Measurements from ENCODE around the gene SLC22A31. TPM values are rescaled to one million over a fixed set of nuclear protein-coding genes. Genes with fewer than 3 reads are reported as not detected.
"Not testable (repeated sequence)": the region's sequence is repeated elsewhere in the genome, so short reads cannot be mapped to it uniquely, and the experiment has no call there.

SLC22A31 gene
- total RNA-seq, 4 donors from 2014 or later, result 0.54 TPM; not detected in 3

- 63 to 86% methylated on average over 5 to 10 of the region's 14 CpGs for WGBS, 2 donors
- Histone ChIP-seq H3K9me3 (no peaks in the 10 kb centered on the region), H3K27ac (no peak overlapping the region), H3K36me3 (no peaks in the 10 kb centered on the region), H3K4me1 (peaks cover 11 to 20% of the 10 kb centered on the region in 2 donors), H3K4me3 (replicated peaks in 1 of 3) (no peak overlapping the region), H3K27me3 (no peaks in the 10 kb centered on the region)
- DNase-seq, result no peak
- no peak for TF ChIP-seq POLR2A (IDR thresholded peaks at IDR 0.05)
- TF ChIP-seq, protein P1, sequence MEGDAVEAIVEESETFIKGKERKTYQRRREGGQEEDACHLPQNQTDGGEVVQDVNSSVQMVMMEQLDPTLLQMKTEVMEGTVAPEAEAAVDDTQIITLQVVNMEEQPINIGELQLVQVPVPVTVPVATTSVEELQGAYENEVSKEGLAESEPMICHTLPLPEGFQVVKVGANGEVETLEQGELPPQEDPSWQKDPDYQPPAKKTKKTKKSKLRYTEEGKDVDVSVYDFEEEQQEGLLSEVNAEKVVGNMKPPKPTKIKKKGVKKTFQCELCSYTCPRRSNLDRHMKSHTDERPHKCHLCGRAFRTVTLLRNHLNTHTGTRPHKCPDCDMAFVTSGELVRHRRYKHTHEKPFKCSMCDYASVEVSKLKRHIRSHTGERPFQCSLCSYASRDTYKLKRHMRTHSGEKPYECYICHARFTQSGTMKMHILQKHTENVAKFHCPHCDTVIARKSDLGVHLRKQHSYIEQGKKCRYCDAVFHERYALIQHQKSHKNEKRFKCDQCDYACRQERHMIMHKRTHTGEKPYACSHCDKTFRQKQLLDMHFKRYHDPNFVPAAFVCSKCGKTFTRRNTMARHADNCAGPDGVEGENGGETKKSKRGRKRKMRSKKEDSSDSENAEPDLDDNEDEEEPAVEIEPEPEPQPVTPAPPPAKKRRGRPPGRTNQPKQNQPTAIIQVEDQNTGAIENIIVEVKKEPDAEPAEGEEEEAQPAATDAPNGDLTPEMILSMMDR (IDR thresholded peaks at IDR 0.05), result no peak
- intact Hi-C loops (cut with DNase I), result loop anchor here (5.0 to 10.0 kb wide), 3 partner anchors 225 to 432 kb away; no protein-coding TSS in a partner anchor
Measured at GRCh38 chr16:89169778-89170177, 30.6 kb downstream of the SLC22A31 start.

DNA sequence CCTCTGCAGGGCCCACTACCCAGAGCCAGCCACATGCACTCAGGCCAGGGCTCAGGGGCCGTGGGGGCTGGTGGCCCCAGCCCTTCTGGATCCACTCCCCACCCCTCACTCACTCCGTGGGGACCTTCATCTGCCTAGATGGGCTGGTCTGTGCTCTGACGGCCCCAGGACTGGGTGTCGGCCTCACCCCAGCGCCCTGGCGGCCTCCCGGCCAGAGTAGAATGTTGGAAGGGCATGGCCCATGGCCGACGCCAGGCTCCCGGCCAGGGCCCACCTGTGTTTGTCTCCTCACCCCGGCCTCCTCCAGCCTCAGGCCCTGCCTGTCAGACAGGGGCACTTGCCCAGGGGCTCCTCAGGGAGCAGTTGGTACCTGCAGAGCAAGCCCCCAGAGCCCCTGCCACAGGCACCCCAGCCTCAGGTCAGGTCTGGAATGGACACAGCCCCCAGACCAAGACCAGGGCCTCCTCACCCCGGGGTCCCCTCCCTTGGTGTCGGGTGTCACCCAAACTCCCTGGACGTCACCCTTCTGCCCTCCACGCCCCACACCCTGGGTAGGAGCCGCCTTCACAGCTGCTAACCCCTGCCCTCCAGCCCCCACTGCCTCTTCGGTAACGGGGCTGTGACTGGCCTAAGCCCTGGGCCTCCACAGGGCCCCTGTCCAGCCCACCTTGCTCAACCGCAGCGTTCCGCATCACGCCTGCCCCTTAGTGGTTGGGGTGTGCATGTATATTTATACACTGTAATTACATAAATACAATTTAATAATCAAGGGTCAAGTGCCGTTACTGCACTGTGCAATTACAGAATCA lies 31.8 kb downstream of the SLC22A31 start:
- DNase-seq, result no peak
- no peak overlapping the region for H3K4me3 ChIP-seq (replicated peaks in 1 of 3)
- no peaks in the 10 kb centered on the region for H3K9me3 ChIP-seq
- TF ChIP-seq, protein P1 (IDR thresholded peaks at IDR 0.05), result no peak
- TF ChIP-seq POLR2A (IDR thresholded peaks at IDR 0.05), result no peak
- H3K4me1 ChIP-seq, result peaks cover 11 to 20% of the 10 kb centered on the region in 2 donors
- H3K27ac ChIP-seq, result no peak overlapping the region
- intact Hi-C loops (cut with DNase I), result loop anchor here (5.0 kb wide), 2 partner anchors 361 to 431 kb away; no protein-coding TSS in a partner anchor
- H3K27me3 ChIP-seq, result no peaks in the 10 kb centered on the region
- no peaks in the 10 kb centered on the region for H3K36me3 ChIP-seq
- WGBS, 2 donors, result 71 to 80% methylated on average over 12 to 13 of the region's 23 CpGs

DNA sequence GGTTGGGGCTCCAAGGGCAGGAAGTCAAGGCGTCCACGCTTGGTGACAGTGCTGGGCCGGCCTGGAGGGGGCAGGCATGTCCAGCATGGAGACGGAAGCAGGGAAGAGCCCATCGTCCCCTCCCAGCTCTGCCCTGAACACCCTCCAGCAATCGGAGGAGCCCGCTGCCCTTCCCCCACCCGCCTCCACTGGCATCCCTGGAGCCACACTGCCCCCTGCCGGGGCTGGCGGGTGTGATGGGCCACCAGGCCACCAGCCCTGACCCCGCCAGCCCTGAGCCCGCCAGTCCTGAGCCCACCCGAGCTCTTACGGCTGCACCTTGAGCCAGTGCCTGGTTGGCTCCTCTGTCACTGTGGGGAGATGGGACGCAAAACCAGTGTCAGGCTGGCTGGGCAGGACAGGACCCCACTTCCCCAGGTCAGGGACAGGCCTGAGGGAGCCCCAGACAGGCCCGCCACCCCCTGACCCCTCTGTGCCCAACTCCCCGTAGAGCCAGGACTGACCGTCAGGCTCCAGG lies 32.9 kb downstream of the SLC22A31 start:
- 20 to 32% methylated on average over 7 to 11 of the region's 18 CpGs for WGBS, 2 donors
- Histone ChIP-seq H3K4me1 (peaks cover 11 to 20% of the 10 kb centered on the region in 2 donors), H3K27ac (no peak overlapping the region), H3K9me3 (no peaks in the 10 kb centered on the region), H3K27me3 (no peaks in the 10 kb centered on the region), H3K36me3 (no peaks in the 10 kb centered on the region), H3K4me3 (replicated peaks in 1 of 3) (no peak overlapping the region)
- no peak for TF ChIP-seq POLR2A (IDR thresholded peaks at IDR 0.05)
- TF ChIP-seq, protein P1 (IDR thresholded peaks at IDR 0.05), result peak; percentile 52 to 75 (median 69)
- DNase-seq, result peak; percentile 76 to 84
- intact Hi-C loops (cut with DNase I), result loop anchor here (5.0 kb wide), 2 partner anchors 360 to 430 kb away; no protein-coding TSS in a partner anchor

DNA sequence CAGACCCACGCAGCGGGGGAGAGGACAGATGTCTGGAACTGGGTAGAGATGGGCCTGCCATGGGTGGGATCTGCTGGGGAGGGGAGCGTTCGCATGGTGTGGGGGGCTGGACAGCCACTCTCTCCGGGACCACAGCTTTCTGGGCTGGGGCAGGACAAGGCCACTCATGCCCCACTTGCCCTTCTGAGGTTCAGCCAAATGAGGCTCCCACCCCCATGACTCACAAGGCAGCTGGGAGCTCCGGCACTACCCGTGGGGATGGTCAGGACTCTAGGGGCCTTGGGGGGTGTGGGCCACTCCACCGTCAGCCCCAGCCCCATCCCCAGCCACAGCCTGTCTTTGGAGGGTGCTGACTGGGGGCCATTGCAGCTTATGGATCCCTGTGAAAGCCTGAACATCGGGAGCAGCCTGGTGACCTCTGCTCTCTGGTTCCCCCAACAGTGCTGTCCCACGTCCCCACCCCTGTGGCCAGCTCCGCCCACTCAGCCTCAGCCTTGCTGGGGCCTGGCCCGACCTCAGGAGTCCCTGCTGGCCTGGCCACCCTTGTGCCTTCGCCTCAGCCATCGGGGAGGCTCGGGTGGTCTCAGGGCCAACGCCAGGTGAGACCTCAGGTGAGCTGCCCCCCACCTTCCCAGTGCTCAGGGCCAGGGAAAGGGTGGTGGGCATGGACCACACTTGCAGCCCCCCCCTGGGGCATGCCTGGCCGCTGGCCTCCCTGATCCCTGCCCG lies 33.5 kb downstream of the SLC22A31 start:
- intact Hi-C loops (cut with DNase I), result loop anchor here (5.0 kb wide), 2 partner anchors 360 to 430 kb away; no protein-coding TSS in a partner anchor
- DNase-seq, result no peak
- no peak for TF ChIP-seq POLR2A (IDR thresholded peaks at IDR 0.05)
- TF ChIP-seq, protein P1 (IDR thresholded peaks at IDR 0.05), result no peak
- Histone ChIP-seq H3K36me3 (no peaks in the 10 kb centered on the region), H3K27me3 (no peaks in the 10 kb centered on the region), H3K4me1 (peaks cover 11 to 19% of the 10 kb centered on the region in 2 donors), H3K27ac (no peak overlapping the region), H3K4me3 (replicated peaks in 1 of 3) (no peak overlapping the region), H3K9me3 (no peaks in the 10 kb centered on the region)
- 64 to 73% methylated on average over 8 to 12 of the region's 18 CpGs for WGBS, 2 donors

DNA sequence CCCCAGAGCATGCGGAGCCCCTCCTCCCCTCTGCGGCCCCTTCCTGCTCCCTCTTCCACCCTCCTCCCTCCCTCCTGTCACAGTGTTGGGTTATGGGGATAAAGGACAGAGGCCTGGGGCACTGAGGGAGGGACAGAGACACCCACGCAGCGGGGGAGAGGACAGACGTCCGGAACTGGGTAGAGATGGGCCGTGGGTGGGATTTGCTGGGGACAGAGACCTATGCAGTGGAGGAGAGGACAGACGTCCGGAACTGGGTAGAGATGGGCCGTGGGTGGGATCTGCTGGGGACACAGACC lies 34.7 kb downstream of the SLC22A31 start:
- not testable (repeated sequence) for H3K27ac ChIP-seq; H3K27me3 ChIP-seq; H3K9me3 ChIP-seq; H3K4me1 ChIP-seq; H3K4me3 ChIP-seq (replicated peaks in 1 of 3); DNase-seq; H3K36me3 ChIP-seq
- 71 to 73% methylated on average over 10 of the region's 10 CpGs for whole genome bisulfite sequencing, 2 donors
- intact Hi-C loops (cut with DNase I), result loop anchor here (5.0 kb wide), 2 partner anchors 358 to 428 kb away; no protein-coding TSS in a partner anchor

Measured in thyroid gland (tissue), 4 donors.